Muscle of back (tissue), 13 donors: ENCODE data around the gene LRRC19. TPM values are rescaled to one million over a fixed set of nuclear protein-coding genes. Genes with fewer than 3 reads are reported as not detected.
A peak's percentile ranks its signal among the peaks of the same experiment; 100 is the strongest.

Source experiments
- DNase-seq, 3 donors: peaks; one replicate each; pipeline versions ENCODE4 v3.0.0 to v3.0.0-alpha.2; 2013
- long read RNA-seq, 9 donors: transcript quantifications; one replicate each; lab custom pipeline, GENCODE V29; 2026
- polyA plus RNA-seq, 10 donors: library from polyadenylated mRNA; unstranded; fragments of 120-200 nt; gene quantifications; one replicate each; pipeline ENCODE4 v1.2.1, GENCODE V29; 2013; ENCODE audit not compliant: insufficient read length in 10 of 10

Gene LRRC19, protein sequence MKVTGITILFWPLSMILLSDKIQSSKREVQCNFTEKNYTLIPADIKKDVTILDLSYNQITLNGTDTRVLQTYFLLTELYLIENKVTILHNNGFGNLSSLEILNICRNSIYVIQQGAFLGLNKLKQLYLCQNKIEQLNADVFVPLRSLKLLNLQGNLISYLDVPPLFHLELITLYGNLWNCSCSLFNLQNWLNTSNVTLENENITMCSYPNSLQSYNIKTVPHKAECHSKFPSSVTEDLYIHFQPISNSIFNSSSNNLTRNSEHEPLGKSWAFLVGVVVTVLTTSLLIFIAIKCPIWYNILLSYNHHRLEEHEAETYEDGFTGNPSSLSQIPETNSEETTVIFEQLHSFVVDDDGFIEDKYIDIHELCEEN
- under 1 TPM in 8 of 10 donors, not detected in 2; 0.10 to 0.20 (median 0.15) TPM for polyA plus RNA-seq
- long read RNA-seq, donor 1: 0 reads
- long read RNA-seq, donor 2: 0 reads
- long read RNA-seq, donor 3: 0 reads
- long read RNA-seq, donor 4: 0 reads
- long read RNA-seq, donor 5, partial matches to known transcripts: 0 of 1 reads
- long read RNA-seq, donor 5, other reads (novel, unspliced or antisense): 0 of 1 reads
- long read RNA-seq, donor 6, partial matches to known transcripts: 12 of 12 reads
- long read RNA-seq, donor 6, other reads (novel, unspliced or antisense): 0 of 12 reads
- long read RNA-seq, donor 7: 0 reads
- long read RNA-seq, donor 8: 0 reads
- long read RNA-seq, donor 9: 0 reads

- no peak for DNase-seq
Observed at GRCh38 chr9:27005491-27005890, at the start of gene LRRC19. Gene LRRC19, minus strand, starts transcription at chr9:27005672. Its CDS starts 5,978 bp downstream, at chr9:26999694.

GRCh38 chr9:27054841-27055240 is 49.4 kb upstream of the LRRC19 start:
- no peak for DNase-seq

DNA sequence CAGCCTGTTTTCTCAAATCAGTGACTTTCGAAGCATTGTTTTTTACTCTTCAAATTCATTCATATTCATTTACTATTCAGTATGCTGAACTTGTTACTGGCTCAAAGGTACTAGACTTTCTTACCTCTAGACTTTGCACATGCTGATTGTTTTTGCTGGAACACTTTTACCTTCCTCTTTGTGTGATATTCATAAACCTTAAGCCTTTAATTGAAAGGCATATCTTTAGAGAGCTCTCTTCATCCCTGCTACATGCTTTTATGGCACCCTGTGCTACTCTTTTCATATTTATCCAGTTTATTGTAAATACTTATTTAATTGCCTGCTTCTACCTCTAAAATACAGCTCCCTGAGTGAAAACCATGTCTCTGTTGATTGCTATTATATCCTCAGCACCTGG is 48.7 kb upstream of the LRRC19 start:
- no peak for DNase-seq

GRCh38 chr9:27053369-27054022 is 48.0 kb upstream of the LRRC19 start:
- DNase-seq: no peak

GRCh38 chr9:27047136-27047535 is 41.7 kb upstream of the LRRC19 start:
- peak in 1 of 3 donors; percentile 8 for DNase-seq

GRCh38 chr9:27043176-27043575 is 37.7 kb upstream of the LRRC19 start:
- DNase-seq: no peak

GRCh38 chr9:27042476-27042875 is 37.0 kb upstream of the LRRC19 start:
- DNase-seq: no peak

- DNase-seq: no peak
Observed at GRCh38 chr9:27041746-27042145, 36.3 kb upstream of the LRRC19 start.

DNA sequence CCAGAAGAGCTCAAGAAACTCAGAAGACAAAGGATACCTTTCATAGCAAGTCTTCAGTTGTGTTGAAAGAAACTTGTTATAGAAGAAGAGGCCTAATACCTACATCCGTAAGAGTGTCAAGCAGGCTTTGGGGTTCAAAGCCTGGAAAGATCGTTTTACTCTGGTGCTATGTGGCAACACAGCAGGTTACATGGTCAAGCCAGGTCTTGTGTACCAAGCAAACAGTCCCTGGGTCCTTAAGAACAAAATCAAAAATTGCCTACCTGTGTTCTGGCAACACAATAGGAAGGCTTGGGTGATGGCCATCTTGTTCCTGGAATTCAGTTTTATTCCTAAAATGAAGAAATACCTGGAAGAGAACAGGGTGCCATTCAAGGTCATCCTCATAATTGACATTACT is 32.0 kb upstream of the LRRC19 start:
- no peak for DNase-seq

DNA sequence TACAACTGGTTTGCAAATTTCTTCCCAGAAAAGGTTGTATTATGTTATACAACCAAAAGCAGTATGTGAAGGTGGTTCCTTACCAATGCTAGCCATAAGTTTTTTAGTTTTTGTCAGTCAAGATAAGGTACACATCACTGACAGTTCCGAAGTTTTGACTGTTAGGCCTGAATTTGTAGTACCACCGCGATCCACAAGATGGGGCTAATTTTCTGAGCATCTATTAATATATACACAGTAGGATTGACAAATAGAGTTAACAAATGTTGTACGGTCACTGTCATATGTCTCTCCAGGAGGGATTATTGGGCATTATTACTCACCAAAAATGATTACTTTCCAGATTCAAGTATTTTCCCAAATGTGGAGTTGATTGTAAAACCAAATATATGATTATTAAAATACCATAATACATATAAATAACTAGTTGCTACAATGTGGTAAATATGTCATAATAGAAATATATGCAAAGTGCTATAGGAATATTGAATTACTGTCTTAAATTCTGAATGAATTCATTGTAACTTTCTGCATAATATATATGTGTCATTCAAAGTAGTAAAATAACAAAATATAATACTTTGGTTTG is 28.4 kb upstream of the LRRC19 start:
- peak; percentile 41 to 70 (median 61) for DNase-seq

- no peak for DNase-seq
Observed at GRCh38 chr9:27029186-27029585, 23.7 kb upstream of the LRRC19 start.

- no peak for DNase-seq
Observed at GRCh38 chr9:27022920-27023319, 17.4 kb upstream of the LRRC19 start.

- no peak for DNase-seq
Observed at GRCh38 chr9:27019589-27019988, 14.1 kb upstream of the LRRC19 start.

DNA sequence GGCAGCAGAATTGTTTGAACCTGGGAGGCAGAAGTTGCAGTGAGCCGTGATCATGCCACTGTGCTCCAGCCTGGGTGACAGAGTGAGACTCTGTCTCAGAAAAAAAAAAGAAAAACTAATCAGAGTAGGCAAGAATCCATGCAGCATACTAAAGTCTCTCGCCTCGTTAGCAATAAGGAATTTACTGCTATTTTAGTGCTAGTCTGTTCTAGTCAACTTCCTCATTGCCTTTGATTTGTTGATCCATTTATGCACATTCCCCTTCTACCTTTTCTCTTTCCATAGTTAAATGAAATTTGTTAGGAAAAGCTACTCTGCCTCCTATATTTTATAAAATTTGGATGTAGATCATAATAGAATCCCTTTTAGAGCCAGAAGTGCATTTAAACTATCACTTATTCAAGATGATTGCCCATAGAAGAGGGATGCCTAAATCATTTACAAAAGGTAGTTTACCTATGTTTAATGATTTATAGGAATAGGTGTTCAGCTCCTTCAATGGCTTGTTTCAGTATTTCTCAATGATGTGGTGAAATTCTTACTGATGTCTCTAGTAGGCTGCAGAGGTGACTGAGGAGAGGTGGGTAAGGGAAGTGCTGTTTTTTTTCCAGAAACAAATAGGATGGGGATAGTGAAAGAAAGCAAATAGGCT is 1.9 kb downstream of the LRRC19 start:
- DNase-seq: no peak

- no peak for DNase-seq
Observed at GRCh38 chr9:26995810-26996209, 9.7 kb downstream of the LRRC19 start.

- DNase-seq: no peak
Observed at GRCh38 chr9:26983340-26983739, 22.1 kb downstream of the LRRC19 start.

- peak; percentile 13 to 39 (median 36) for DNase-seq
Observed at GRCh38 chr9:26975728-26976707, 29.5 kb downstream of the LRRC19 start.

- DNase-seq: no peak
Observed at GRCh38 chr9:26974927-26975326, 30.5 kb downstream of the LRRC19 start.

- no peak for DNase-seq
Observed at GRCh38 chr9:26973989-26974388, 31.5 kb downstream of the LRRC19 start.

DNA sequence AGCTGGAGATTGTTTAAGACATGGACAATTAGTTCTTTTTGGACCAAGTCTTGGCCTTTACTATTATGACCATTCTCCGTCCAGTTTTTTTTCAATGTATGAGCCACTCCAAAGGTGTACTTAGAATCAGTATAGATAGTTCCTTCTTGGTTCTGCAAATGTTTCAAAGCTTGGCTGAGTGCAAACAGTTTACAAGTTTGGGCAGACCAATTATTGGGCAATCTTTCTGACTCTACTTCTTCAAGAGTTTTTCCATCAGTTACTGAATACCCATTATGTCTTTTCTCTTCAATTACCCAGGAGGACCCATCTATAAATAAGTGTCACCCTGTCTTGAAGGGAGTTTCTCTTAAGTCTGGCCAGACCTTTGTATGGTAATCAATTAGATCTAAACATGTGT is 33.8 kb downstream of the LRRC19 start:
- DNase-seq: no peak
